ENCODE measurements around the gene RBCK1.

GRCh38 chr20:396252-396618 is 11.9 kb upstream of the RBCK1 start:
- TF ChIP-seq CTCF (IDR thresholded peaks at IDR 0.05), result no peak
- no peak for TF ChIP-seq POLR2A (IDR thresholded peaks at IDR 0.05)
- no peak for TF ChIP-seq EP300 (IDR thresholded peaks at IDR 0.05)

All from upper lobe of left lung (tissue), 4 donors.